Suprapubic skin (tissue), 3 donors: ENCODE data around the gene CACNA2D2.

Source experiments
- POLR2A ChIP-seq, 2 donors: fragments of 450-650 bp; IDR thresholded peaks; one replicate each; pipeline ENCODE4 v1.6.1; 2017; ENCODE audit warnings: antibody characterized with exemption in 2 of 2, mild to moderate bottlenecking in 2 of 2, moderate library complexity in 2 of 2
- TF ChIP-seq, protein P1 (sequence below), 2 donors: fragments of 200-600 bp in 1 of 2; fragments of 450-650 bp in 1 of 2; sonication (generic) in 1 of 2; IDR thresholded peaks; one replicate each; pipeline ENCODE4 v1.5.1; 2016 to 2019; ENCODE audit warnings: antibody characterized with exemption in 2 of 2, mild to moderate bottlenecking in 1 of 2, moderate library complexity in 1 of 2

DNA sequence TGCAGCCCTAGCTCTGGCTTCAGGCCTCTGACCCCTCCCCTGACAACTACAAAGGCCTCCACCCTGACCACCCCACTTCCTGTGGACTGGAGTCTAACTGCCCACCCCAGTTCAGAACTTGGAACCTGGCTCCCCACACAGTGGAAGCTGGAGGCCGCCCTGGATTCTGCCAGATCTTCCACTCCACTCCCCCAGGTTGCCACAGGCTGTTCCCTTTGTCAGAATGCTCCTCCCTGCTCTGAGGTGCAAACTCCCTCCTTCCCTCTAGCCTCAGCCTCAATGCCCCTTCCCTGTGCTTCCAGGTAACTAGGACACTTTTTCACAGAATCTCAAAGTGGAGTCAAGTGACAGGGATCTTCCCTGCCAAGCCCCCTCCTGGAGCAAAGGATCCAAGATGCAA is 81.3 kb downstream of the CACNA2D2 start:
- TF ChIP-seq POLR2A (IDR thresholded peaks at IDR 0.05) = no peak
- TF ChIP-seq, protein P1, sequence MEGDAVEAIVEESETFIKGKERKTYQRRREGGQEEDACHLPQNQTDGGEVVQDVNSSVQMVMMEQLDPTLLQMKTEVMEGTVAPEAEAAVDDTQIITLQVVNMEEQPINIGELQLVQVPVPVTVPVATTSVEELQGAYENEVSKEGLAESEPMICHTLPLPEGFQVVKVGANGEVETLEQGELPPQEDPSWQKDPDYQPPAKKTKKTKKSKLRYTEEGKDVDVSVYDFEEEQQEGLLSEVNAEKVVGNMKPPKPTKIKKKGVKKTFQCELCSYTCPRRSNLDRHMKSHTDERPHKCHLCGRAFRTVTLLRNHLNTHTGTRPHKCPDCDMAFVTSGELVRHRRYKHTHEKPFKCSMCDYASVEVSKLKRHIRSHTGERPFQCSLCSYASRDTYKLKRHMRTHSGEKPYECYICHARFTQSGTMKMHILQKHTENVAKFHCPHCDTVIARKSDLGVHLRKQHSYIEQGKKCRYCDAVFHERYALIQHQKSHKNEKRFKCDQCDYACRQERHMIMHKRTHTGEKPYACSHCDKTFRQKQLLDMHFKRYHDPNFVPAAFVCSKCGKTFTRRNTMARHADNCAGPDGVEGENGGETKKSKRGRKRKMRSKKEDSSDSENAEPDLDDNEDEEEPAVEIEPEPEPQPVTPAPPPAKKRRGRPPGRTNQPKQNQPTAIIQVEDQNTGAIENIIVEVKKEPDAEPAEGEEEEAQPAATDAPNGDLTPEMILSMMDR (IDR thresholded peaks at IDR 0.05) = no peak
